Prostate gland (tissue), 2 donors: ENCODE data around the gene MBLAC1. TPM values are rescaled to one million over a fixed set of nuclear protein-coding genes. Genes with fewer than 3 reads are reported as not detected.
"Not testable (repeated sequence)": the region's sequence is repeated elsewhere in the genome, so short reads cannot be mapped to it uniquely, and the experiment has no call there.

Source experiments
- DNase-seq: peaks from one replicate; pipeline ENCODE4 v3.0.0-alpha.2; 2019; ENCODE audit warnings: low spot score
- H3K27ac ChIP-seq, 2 donors: fragments of 200-600 bp; sonication (generic); 2 replicates each; pipeline ENCODE4 v1.5.1; 2017 to 2019
- H3K27me3 ChIP-seq: fragments of 200-600 bp; sonication (generic); replicated peaks from 2 replicates; pipeline ENCODE4 v1.5.1; 2019; ENCODE audit not compliant: insufficient read depth
- H3K36me3 ChIP-seq, 2 donors: fragments of 200-600 bp; sonication (generic); 1 replicate in 1 of 2; 2 replicates in 1 of 2; pipeline versions ENCODE4 v1.5.1 to v1.8.1; 2017 to 2019
- H3K4me1 ChIP-seq: fragments of 200-600 bp; sonication (generic); replicated peaks from 2 replicates; pipeline ENCODE4 v1.5.1; 2019
- H3K4me3 ChIP-seq, 2 donors: fragments of 200-600 bp; sonication (generic); 2 replicates each; pipeline ENCODE4 v1.5.1; 2017 to 2019
- H3K9me3 ChIP-seq: fragments of 200-600 bp; sonication (generic); 2 replicates; pipeline ENCODE4 v1.5.1; 2017
- POLR2A ChIP-seq: fragments of 450-650 bp; IDR thresholded peaks from one replicate; pipeline ENCODE4 v1.6.1; 2016; ENCODE audit warnings: antibody characterized with exemption, mild to moderate bottlenecking
- POLR2AphosphoS5 ChIP-seq: sonication (generic); formaldehyde crosslinking; IDR thresholded peaks from one replicate; pipeline ENCODE4 v1.6.1; 2017; ENCODE audit warnings: antibody characterized with exemption
- WGBS: methylation state at CpG from one replicate; pipeline ENCODE4 v1.1.5; 2018; 5-methylcytosine and 5-hydroxymethylcytosine counted together
- intact Hi-C: fragments of 100-400 bp; cut with DNase I; formaldehyde crosslinking; loops from one replicate; pipeline ENCODE4 v1.14.2; 2022
- total RNA-seq, 2 donors: library from RNA; depleted of rRNA; stranded (reverse); fragments of >200 nt; gene quantifications; one replicate each; pipeline ENCODE4 v1.1.0, GENCODE V29; 2016
- TF ChIP-seq, protein P1 (sequence below), 4 experiments: fragments of 200-600 bp in 2 of 4; fragments of 450-650 bp in 2 of 4; sonication (generic) in 2 of 4; IDR thresholded peaks; 1 replicate in 3 of 4; 2 replicates in 1 of 4; pipeline ENCODE4 v1.5.1; 2016 to 2019; ENCODE audit warnings: antibody characterized with exemption in 4 of 4, mild to moderate bottlenecking in 2 of 4, moderate library complexity in 2 of 4

Gene MBLAC1
- total RNA-seq, 2 donors from 2014 or later = 4.4 to 6.1 TPM

GRCh38 chr7:100127866-100128636, 1.3 kb downstream of the MBLAC1 start:
- no peaks in the 10 kb centered on the region for H3K9me3 ChIP-seq
- intact Hi-C loops = loop anchor here (5.0 to 10.0 kb wide), 3 partner anchors 41 to 217 kb away; partner anchors contain the start of gene COPS6
- H3K4me1 ChIP-seq = no peaks in the 10 kb centered on the region
- H3K36me3 ChIP-seq = no peaks in the 10 kb centered on the region
- 4% methylated on average over 37 of the region's 37 CpGs for WGBS
- TF ChIP-seq, protein P1, sequence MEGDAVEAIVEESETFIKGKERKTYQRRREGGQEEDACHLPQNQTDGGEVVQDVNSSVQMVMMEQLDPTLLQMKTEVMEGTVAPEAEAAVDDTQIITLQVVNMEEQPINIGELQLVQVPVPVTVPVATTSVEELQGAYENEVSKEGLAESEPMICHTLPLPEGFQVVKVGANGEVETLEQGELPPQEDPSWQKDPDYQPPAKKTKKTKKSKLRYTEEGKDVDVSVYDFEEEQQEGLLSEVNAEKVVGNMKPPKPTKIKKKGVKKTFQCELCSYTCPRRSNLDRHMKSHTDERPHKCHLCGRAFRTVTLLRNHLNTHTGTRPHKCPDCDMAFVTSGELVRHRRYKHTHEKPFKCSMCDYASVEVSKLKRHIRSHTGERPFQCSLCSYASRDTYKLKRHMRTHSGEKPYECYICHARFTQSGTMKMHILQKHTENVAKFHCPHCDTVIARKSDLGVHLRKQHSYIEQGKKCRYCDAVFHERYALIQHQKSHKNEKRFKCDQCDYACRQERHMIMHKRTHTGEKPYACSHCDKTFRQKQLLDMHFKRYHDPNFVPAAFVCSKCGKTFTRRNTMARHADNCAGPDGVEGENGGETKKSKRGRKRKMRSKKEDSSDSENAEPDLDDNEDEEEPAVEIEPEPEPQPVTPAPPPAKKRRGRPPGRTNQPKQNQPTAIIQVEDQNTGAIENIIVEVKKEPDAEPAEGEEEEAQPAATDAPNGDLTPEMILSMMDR (IDR thresholded peaks at IDR 0.05) = no peak
- TF ChIP-seq POLR2A (no peak), POLR2AphosphoS5 (no peak)
- H3K27me3 ChIP-seq = no peaks in the 10 kb centered on the region
- no peak for DNase-seq
- H3K4me3 ChIP-seq = peak overlapping the region; percentile 76 to 86
- peak overlapping the region; percentile 96 to 98 for H3K27ac ChIP-seq

DNA sequence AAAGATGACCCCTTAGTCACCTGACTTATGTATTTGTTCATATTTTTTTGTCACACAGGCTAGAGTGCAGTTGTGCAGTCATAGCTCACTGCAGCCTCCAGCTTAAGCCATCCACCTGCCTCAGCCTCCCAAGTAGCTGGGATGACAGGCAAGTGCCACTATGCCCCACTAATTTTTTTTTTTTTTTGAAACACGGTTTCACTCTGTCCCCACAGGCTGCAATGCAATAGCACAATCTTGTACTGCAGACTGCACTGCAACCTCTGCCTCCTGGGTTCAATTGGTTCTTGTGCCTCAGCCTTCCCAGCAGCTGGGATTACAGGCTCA, 1.8 kb downstream of the MBLAC1 start:
- DNase-seq = no peak
- Histone ChIP-seq H3K4me1 (no peaks in the 10 kb centered on the region), H3K27ac (no peak overlapping the region), H3K4me3 (no peak overlapping the region), H3K27me3 (no peaks in the 10 kb centered on the region), H3K9me3 (no peaks in the 10 kb centered on the region), H3K36me3 (no peaks in the 10 kb centered on the region)
- 52% methylated on average over 1 of the region's 1 CpG for WGBS
- intact Hi-C loops = loop anchor here (5.0 to 10.0 kb wide), 3 partner anchors 41 to 216 kb away; partner anchors contain the start of gene COPS6
- no peak for TF ChIP-seq POLR2AphosphoS5

GRCh38 chr7:100130220-100130607, 3.4 kb downstream of the MBLAC1 start:
- DNase-seq, H3K9me3 ChIP-seq, H3K27me3 ChIP-seq, H3K4me3 ChIP-seq, H3K4me1 ChIP-seq, H3K27ac ChIP-seq, H3K36me3 ChIP-seq: not testable (repeated sequence)
- WGBS = 80% methylated on average over 1 of the region's 1 CpG
- intact Hi-C loops = loop anchor here (5.0 kb wide), 1 partner anchor 92 kb away; no protein-coding TSS in a partner anchor

GRCh38 chr7:100130608-100131453, 4.1 kb downstream of the MBLAC1 start:
- 14% methylated on average over 24 of the region's 24 CpGs for WGBS

DNA sequence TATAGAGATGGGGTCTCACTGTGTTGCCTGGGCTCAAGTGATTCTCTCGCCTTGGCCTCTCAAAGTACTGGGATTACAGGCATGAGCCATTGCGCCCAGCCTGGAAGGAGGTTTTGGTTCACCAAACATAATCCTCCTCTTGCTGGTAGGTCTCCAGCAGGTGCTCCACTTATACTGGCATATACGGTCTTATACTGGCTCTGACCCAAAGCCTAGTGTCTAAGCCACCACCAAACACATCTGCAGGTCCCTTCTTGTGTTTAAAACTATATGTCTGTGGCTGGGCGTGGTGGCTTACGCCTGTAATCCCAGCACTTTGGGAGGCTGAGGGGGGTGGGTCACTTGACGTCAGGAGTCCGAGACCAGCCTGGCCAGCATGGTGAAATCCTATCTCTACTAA, 5.4 kb downstream of the MBLAC1 start:
- Histone ChIP-seq H3K27me3 (no peaks in the 10 kb centered on the region), H3K4me3 (no peak overlapping the region), H3K9me3 (no peaks in the 10 kb centered on the region), H3K36me3 (no peaks in the 10 kb centered on the region), H3K27ac (no peak overlapping the region), H3K4me1 (no peaks in the 10 kb centered on the region)
- intact Hi-C loops = loop anchor here (5.0 kb wide), 1 partner anchor 90 kb away; no protein-coding TSS in a partner anchor
- TF ChIP-seq, protein P1 (IDR thresholded peaks at IDR 0.05) = no peak
- no peak for TF ChIP-seq POLR2A
- no peak for TF ChIP-seq POLR2AphosphoS5
- WGBS = 70% methylated on average over 7 of the region's 7 CpGs
- DNase-seq = no peak

More at GRCh38 chr7:100130608-100131453, 4.1 kb downstream of the MBLAC1 start:
- no peak overlapping the region for H3K27ac ChIP-seq
- no peak for TF ChIP-seq POLR2A
- TF ChIP-seq, protein P1 (IDR thresholded peaks at IDR 0.05) = peak; percentile 50 to 81 (median 70)
- peak; percentile 55 for TF ChIP-seq POLR2AphosphoS5
- intact Hi-C loops = loop anchor here (5.0 kb wide), 1 partner anchor 91 kb away; no protein-coding TSS in a partner anchor
- no peaks in the 10 kb centered on the region for H3K4me1 ChIP-seq
- DNase-seq = peak; percentile 66
- H3K27me3 ChIP-seq = no peaks in the 10 kb centered on the region
- H3K9me3 ChIP-seq = no peaks in the 10 kb centered on the region
- peak overlapping the region in 1 of 2 donors; percentile 10 for H3K4me3 ChIP-seq
- H3K36me3 ChIP-seq = no peaks in the 10 kb centered on the region
